GM10266 (cell line): ENCODE measurements around the gene TBC1D16.

ENCODE experiments used
- DNase-seq: peaks from one replicate; pipeline ENCODE4 v3.0.0; 2012; ENCODE audit errors: extremely low spot score
- CTCF ChIP-seq: IDR thresholded peaks from 2 replicates; pipeline ENCODE4 v1.5.1; 2012; ENCODE audit warnings: mild to moderate bottlenecking, low read depth; ENCODE audit not compliant: control insufficient read depth, insufficient read depth; ENCODE audit errors: missing control alignments

The TBC1D16 gene

GRCh38 chr17:79919164-79919585 lies 116.5 kb downstream of the TBC1D16 start:
- no peak for TF ChIP-seq CTCF
- no peak for DNase-seq

- no peak for DNase-seq
- TF ChIP-seq CTCF, result no peak
Measured at GRCh38 chr17:79918581-79919163, 117.0 kb downstream of the TBC1D16 start.

- TF ChIP-seq CTCF, result no peak
- no peak for DNase-seq
Measured at GRCh38 chr17:79917902-79918484, 117.7 kb downstream of the TBC1D16 start.

GRCh38 chr17:79916991-79917901 lies 118.4 kb downstream of the TBC1D16 start:
- DNase-seq, result no peak
- TF ChIP-seq CTCF, result no peak

- no peak for TF ChIP-seq CTCF
Measured at GRCh38 chr17:79916506-79916905, 119.2 kb downstream of the TBC1D16 start.

GRCh38 chr17:79915850-79916430 lies 119.7 kb downstream of the TBC1D16 start:
- no peak for DNase-seq
- TF ChIP-seq CTCF, result peak; percentile 5

More at GRCh38 chr17:79916506-79916905, 119.2 kb downstream of the TBC1D16 start:
- no peak for DNase-seq
